Occipital lobe (tissue), 2 donors: Measurements from ENCODE around the gene FOXJ3. TPM values are rescaled to one million over a fixed set of nuclear protein-coding genes. Genes with fewer than 3 reads are reported as not detected.
A peak's percentile ranks its signal among the peaks of the same experiment; 100 is the strongest.

ENCODE experiments used
- DNase-seq: peaks from one replicate; lab custom pipeline; 2025; lab: John Stamatoyannopoulos, UW
- total RNA-seq: library from RNA; depleted of rRNA; stranded (reverse); fragments of >200 nt; gene quantifications from one replicate; pipeline ENCODE4 v1.2.3, GENCODE V29; 2014

The FOXJ3 gene
- total RNA-seq, 1 donor from 2014 or later = 107 TPM

GRCh38 chr1:42191319-42191718 lies 143.7 kb downstream of the FOXJ3 start:
- no peak for DNase-seq

GRCh38 chr1:42189931-42190853 lies 144.8 kb downstream of the FOXJ3 start:
- DNase-seq = no peak

- no peak for DNase-seq
Observed at GRCh38 chr1:42186152-42186551, 148.9 kb downstream of the FOXJ3 start.

GRCh38 chr1:42184616-42185015 lies 150.4 kb downstream of the FOXJ3 start:
- DNase-seq = no peak

- DNase-seq = no peak
Observed at GRCh38 chr1:42183957-42184268, 151.1 kb downstream of the FOXJ3 start.

- no peak for DNase-seq
Observed at GRCh38 chr1:42183210-42183956, 151.7 kb downstream of the FOXJ3 start.

- DNase-seq = no peak
Observed at GRCh38 chr1:42181687-42182086, 153.3 kb downstream of the FOXJ3 start.

- no peak for DNase-seq
Observed at GRCh38 chr1:42179900-42180329, 155.1 kb downstream of the FOXJ3 start.

- DNase-seq = no peak
Observed at GRCh38 chr1:42179275-42179674, 155.8 kb downstream of the FOXJ3 start.

GRCh38 chr1:42178249-42178648 lies 156.8 kb downstream of the FOXJ3 start:
- no peak for DNase-seq

GRCh38 chr1:42177541-42177981 lies 157.5 kb downstream of the FOXJ3 start:
- DNase-seq = peak; percentile 59

- DNase-seq = no peak
Observed at GRCh38 chr1:42176902-42177519, 158.0 kb downstream of the FOXJ3 start.

GRCh38 chr1:42175314-42176054 lies 159.6 kb downstream of the FOXJ3 start:
- DNase-seq = no peak

GRCh38 chr1:42173961-42174735 lies 160.9 kb downstream of the FOXJ3 start:
- no peak for DNase-seq

GRCh38 chr1:42173155-42173933 lies 161.7 kb downstream of the FOXJ3 start:
- peak; percentile 35 for DNase-seq

- no peak for DNase-seq
Observed at GRCh38 chr1:42172381-42173133, 162.5 kb downstream of the FOXJ3 start.

- DNase-seq = no peak
Observed at GRCh38 chr1:42171679-42172266, 163.3 kb downstream of the FOXJ3 start.

- no peak for DNase-seq
Observed at GRCh38 chr1:42170779-42171621, 164.0 kb downstream of the FOXJ3 start.
